IPS DF 6.9 (cell line): ENCODE results near the gene QRICH1.

ENCODE experiments used
- DNase-seq: peaks from one replicate; pipeline ENCODE4 v3.0.0-alpha.2; 2013; ENCODE audit warnings: low read depth, low spot score
- H3K27ac ChIP-seq: one replicate; pipeline ENCODE4 v1.5.1; 2013; ENCODE audit warnings: low read length, control low read depth
- H3K27me3 ChIP-seq: 2 replicates; pipeline ENCODE4 v1.6.1; 2013; ENCODE audit warnings: mild to moderate bottlenecking, low read length; ENCODE audit not compliant: control insufficient read depth, insufficient read depth
- H3K36me3 ChIP-seq: 2 replicates; pipeline ENCODE4 v1.6.1; 2013; ENCODE audit warnings: low read length; ENCODE audit not compliant: control insufficient read depth, insufficient read depth
- H3K4me1 ChIP-seq: 2 replicates; pipeline ENCODE4 v1.6.1; 2013; ENCODE audit warnings: low read length; ENCODE audit not compliant: control insufficient read depth, insufficient read depth
- H3K4me3 ChIP-seq: 2 replicates; pipeline ENCODE4 v1.5.1; 2013; ENCODE audit warnings: mild to moderate bottlenecking, low read length
- H3K9me3 ChIP-seq: 2 replicates; pipeline ENCODE4 v1.6.1; 2013; ENCODE audit warnings: low read length, inconsistent platforms; ENCODE audit not compliant: control insufficient read depth, insufficient read depth
- WGBS: extraction: QIAGEN DNeasy Blood & Tissue Kit; methylation state at CpG from one replicate; pipeline ENCODE4 v1.1.7; 2013; ENCODE audit warnings: mixed read lengths, missing lambda C conversion rate; ENCODE audit not compliant: insufficient read length, insufficient coverage; 5-methylcytosine and 5-hydroxymethylcytosine counted together

Gene QRICH1

DNA sequence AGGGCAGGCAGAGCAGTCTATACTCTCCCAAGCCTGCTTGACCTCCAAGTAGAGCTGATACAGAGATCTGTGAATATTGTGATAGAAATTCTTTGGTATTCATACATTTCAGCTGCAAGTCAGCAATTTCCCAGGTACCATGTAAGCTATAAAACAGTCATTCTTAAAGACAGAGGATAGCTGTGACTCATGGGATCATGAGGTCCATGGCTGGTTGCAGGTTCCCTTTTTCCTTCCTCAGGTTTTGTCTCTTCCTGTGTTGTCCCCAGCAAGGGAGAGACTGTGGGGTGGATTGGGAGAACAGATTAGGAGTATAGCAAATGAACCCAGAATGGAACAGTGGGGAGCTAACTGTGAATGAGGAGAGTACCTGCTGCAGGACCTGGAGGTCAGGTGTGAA is 109.2 kb downstream of the QRICH1 start:
- Histone ChIP-seq H3K27ac (no peak overlapping the region), H3K4me1 (peaks cover 3% of the 10 kb centered on the region; the same call in 1 of the 2 replicates), H3K27me3 (no peaks in the 10 kb centered on the region), H3K9me3 (no peaks in the 10 kb centered on the region), H3K36me3 (peaks cover 23% of the 10 kb centered on the region; the same call in 1 of the 2 replicates), H3K4me3 (no peak overlapping the region)
- no peak for DNase-seq

DNA sequence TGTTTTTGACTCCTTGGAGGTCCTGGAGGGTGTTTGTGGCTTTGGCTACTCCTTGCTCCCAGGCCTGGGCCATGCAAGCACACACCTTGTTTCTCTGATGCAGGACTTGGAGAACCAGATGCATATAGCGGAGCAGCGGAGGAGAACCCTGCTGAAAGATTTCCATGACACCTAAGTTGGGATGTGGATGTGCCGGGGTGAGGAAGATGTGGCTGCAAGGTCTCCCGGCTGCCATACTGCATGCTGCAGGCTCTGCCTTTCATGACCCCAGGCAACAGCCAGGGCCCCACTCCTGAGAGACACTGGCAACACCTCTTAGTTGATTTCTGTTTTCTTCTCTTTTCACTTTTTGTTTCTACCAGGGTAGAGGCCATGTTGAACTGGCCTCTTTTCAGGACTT is 110.8 kb downstream of the QRICH1 start:
- no peak overlapping the region for H3K27ac ChIP-seq
- no peaks in the 10 kb centered on the region for H3K9me3 ChIP-seq
- no peak for DNase-seq
- H3K36me3 ChIP-seq = peaks cover 31% of the 10 kb centered on the region; the same call in 1 of the 2 replicates
- WGBS = no CpG with 5 or more reads among the region's 4 CpGs
- no peak overlapping the region for H3K4me3 ChIP-seq
- H3K4me1 ChIP-seq = no peaks in the 10 kb centered on the region
- H3K27me3 ChIP-seq = no peaks in the 10 kb centered on the region

DNA sequence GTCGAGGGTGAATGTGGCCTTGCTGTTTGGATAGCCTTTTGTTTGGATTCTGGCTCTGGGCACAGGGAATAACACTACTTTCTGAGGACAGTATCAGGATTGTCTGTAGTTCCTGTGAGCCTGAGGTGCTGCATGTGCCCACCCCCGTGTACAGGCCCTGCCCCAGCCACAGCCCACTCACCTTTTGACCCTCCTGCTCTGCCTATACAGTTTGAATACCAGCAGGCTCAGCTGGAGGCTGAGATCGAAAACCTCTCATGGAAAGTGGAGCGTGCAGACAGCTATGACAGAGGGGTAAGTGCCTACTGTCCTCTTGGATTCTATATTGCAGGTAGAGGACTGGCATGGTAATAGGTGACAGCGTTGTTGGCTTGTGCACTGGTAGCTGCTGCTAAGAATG is 111.2 kb downstream of the QRICH1 start:
- Histone ChIP-seq H3K4me1 (no peaks in the 10 kb centered on the region), H3K9me3 (no peaks in the 10 kb centered on the region), H3K27ac (no peak overlapping the region), H3K4me3 (no peak overlapping the region), H3K27me3 (no peaks in the 10 kb centered on the region), H3K36me3 (peaks cover 31% of the 10 kb centered on the region; the same call in 1 of the 2 replicates)
- no peak for DNase-seq
- no CpG with 5 or more reads among the region's 5 CpGs for WGBS

DNA sequence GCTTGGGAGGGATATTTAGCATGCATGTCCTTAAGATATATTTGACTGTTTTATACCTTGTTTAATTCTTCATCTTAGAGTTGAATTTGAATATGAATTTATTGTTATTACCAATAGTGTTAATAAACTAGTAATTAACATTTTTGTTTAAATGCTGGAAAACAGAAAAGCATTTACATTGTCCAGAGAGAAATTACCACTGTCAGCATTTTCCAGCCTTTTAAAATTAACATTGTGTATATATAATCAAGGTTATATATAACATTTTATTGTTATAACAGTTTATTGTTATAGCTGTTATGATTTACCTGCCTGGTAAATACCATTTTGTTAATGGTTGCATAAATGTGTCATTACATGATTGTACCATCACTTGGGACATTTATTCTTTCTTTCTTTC is 111.9 kb downstream of the QRICH1 start:
- H3K4me1 ChIP-seq = no peaks in the 10 kb centered on the region
- no peak overlapping the region for H3K4me3 ChIP-seq
- no peak overlapping the region for H3K27ac ChIP-seq
- peaks cover 31% of the 10 kb centered on the region; the same call in 1 of the 2 replicates for H3K36me3 ChIP-seq
- H3K27me3 ChIP-seq = no peaks in the 10 kb centered on the region
- no peaks in the 10 kb centered on the region for H3K9me3 ChIP-seq
- no peak for DNase-seq

DNA sequence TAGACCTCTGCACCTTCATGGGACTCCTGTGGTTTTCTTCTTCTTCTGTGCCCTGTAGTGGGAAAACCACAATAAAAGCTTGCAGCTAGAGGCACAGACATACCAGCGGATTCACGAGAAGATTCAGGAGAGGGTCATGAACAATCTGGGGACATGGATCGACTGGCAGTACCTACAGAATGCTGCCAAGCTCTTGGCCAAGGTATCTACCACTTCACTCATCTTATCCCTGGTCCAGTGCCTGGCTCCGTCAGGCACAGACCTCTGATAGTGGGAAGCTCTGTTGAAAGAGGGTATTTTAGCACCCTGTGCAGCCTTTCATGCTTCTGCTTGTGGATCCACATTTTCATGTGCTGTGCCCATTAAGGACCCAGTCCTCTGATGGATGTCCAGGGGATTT is 113.6 kb downstream of the QRICH1 start:
- Histone ChIP-seq H3K27me3 (no peaks in the 10 kb centered on the region), H3K9me3 (no peaks in the 10 kb centered on the region), H3K4me1 (no peaks in the 10 kb centered on the region), H3K36me3 (peaks cover 37% of the 10 kb centered on the region; the same call in 1 of the 2 replicates), H3K27ac (no peak overlapping the region), H3K4me3 (no peak overlapping the region)
- no CpG with 5 or more reads among the region's 4 CpGs for WGBS
- DNase-seq = no peak
